ENCODE measurements around the gene PSMC6.

Gene PSMC6

GRCh38 chr14:52700701-52701172 is 6.3 kb upstream of the PSMC6 start:
- ATAC-seq: no peak

GRCh38 chr14:52701223-52701622 is 5.8 kb upstream of the PSMC6 start:
- TF ChIP-seq, protein P1, sequence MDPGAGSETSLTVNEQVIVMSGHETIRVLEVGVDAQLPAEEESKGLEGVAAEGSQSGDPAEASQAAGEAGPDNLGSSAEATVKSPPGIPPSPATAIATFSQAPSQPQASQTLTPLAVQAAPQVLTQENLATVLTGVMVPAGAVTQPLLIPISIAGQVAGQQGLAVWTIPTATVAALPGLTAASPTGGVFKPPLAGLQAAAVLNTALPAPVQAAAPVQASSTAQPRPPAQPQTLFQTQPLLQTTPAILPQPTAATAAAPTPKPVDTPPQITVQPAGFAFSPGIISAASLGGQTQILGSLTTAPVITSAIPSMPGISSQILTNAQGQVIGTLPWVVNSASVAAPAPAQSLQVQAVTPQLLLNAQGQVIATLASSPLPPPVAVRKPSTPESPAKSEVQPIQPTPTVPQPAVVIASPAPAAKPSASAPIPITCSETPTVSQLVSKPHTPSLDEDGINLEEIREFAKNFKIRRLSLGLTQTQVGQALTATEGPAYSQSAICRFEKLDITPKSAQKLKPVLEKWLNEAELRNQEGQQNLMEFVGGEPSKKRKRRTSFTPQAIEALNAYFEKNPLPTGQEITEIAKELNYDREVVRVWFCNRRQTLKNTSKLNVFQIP (CRISPR knock-in tag; IDR thresholded peaks at IDR 0.05; ENCODE audit: borderline replicate concordance, low read depth): no peak
- ATAC-seq: no peak

More at GRCh38 chr14:52700701-52701172, 6.3 kb upstream of the PSMC6 start:
- TF ChIP-seq CSRNP3 (CRISPR knock-in tag; IDR thresholded peaks at IDR 0.05) (no peak), ZNF8 (CRISPR knock-in tag; IDR thresholded peaks at IDR 0.05) (no peak), PATZ1 (CRISPR knock-in tag; IDR thresholded peaks at IDR 0.05; ENCODE audit: borderline replicate concordance) (no peak), PPARA (CRISPR knock-in tag; IDR thresholded peaks at IDR 0.05; ENCODE audit: borderline replicate concordance) (no peak)
- TF ChIP-seq, protein P1 (CRISPR knock-in tag; IDR thresholded peaks at IDR 0.05; ENCODE audit: borderline replicate concordance, low read depth): no peak

DNA sequence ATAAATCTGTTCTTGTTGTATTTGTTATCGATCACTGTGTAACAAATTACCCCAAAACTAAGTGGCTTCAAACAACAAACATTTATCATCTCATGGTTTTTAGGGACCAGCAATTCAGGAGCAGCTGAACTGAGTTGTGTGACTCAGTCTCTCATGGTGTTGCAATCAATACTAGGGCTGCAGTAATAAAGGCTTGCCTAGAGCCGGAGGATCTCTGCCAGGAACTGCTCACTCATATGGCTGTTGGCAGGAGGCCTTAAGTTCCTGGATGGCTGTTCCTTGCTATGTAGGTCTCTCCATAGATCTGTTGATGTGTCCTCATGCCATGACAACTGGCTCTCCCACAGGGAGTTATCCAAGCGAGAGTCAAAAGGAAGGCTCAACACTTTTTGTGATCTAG is 3.8 kb upstream of the PSMC6 start:
- TF ChIP-seq CSRNP3 (CRISPR knock-in tag; IDR thresholded peaks at IDR 0.05) (no peak), ZNF8 (CRISPR knock-in tag; IDR thresholded peaks at IDR 0.05) (no peak), ZFP3 (CRISPR knock-in tag; IDR thresholded peaks at IDR 0.05) (no peak), CSDC2 (CRISPR knock-in tag; IDR thresholded peaks at IDR 0.05) (no peak), BACH2 (CRISPR knock-in tag; IDR thresholded peaks at IDR 0.05; ENCODE audit: borderline replicate concordance) (no peak), ZFP30 (CRISPR knock-in tag; IDR thresholded peaks at IDR 0.05) (no peak), ZC3H10 (CRISPR knock-in tag; IDR thresholded peaks at IDR 0.05) (no peak), TCF4 (CRISPR knock-in tag; IDR thresholded peaks at IDR 0.05; ENCODE audit: borderline replicate concordance) (no peak), ZNF565 (CRISPR knock-in tag; conservative IDR thresholded peaks at IDR 0.05; ENCODE audit: low read depth) (no peak)
- TF ChIP-seq, protein P2, sequence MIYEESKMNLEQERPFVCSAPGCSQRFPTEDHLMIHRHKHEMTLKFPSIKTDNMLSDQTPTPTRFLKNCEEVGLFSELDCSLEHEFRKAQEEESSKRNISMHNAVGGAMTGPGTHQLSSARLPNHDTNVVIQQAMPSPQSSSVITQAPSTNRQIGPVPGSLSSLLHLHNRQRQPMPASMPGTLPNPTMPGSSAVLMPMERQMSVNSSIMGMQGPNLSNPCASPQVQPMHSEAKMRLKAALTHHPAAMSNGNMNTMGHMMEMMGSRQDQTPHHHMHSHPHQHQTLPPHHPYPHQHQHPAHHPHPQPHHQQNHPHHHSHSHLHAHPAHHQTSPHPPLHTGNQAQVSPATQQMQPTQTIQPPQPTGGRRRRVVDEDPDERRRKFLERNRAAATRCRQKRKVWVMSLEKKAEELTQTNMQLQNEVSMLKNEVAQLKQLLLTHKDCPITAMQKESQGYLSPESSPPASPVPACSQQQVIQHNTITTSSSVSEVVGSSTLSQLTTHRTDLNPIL (CRISPR knock-in tag; IDR thresholded peaks at IDR 0.05; ENCODE audit: low read depth): no peak
- TF ChIP-seq, protein P1 (CRISPR knock-in tag; IDR thresholded peaks at IDR 0.05; ENCODE audit: borderline replicate concordance, low read depth): no peak
- no peak for ATAC-seq

DNA sequence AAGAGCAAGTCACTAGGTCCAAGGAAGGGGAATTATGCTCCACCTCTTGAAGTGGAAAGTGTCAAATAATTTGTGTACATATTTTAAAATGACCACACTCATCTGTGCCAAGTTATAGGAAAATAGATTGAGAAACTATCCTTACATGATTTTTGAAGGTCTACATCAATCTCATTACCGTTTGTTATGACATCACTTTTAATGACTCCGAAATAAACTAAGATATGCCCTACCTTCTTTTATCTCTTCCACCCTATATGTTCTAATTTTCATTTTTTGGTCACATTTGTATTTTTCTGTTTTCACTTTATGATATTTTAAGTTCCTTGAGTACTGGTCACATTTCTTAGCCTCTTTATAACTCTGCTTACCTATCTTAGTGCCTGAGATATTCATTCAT is 3.3 kb upstream of the PSMC6 start:
- ATAC-seq: no peak
- TF ChIP-seq ISL1 (CRISPR knock-in tag; IDR thresholded peaks at IDR 0.05) (no peak), BACH2 (CRISPR knock-in tag; IDR thresholded peaks at IDR 0.05; ENCODE audit: borderline replicate concordance) (no peak), ZC3H10 (CRISPR knock-in tag; IDR thresholded peaks at IDR 0.05) (no peak), ZFP3 (CRISPR knock-in tag; IDR thresholded peaks at IDR 0.05) (no peak), ESRRG (CRISPR knock-in tag; IDR thresholded peaks at IDR 0.05) (no peak), PATZ1 (CRISPR knock-in tag; IDR thresholded peaks at IDR 0.05; ENCODE audit: borderline replicate concordance) (no peak), TSHZ2 (CRISPR knock-in tag; IDR thresholded peaks at IDR 0.05) (no peak), ZNF8 (CRISPR knock-in tag; IDR thresholded peaks at IDR 0.05) (no peak), TOX (CRISPR knock-in tag; IDR thresholded peaks at IDR 0.05; ENCODE audit: borderline replicate concordance) (no peak), PPARA (CRISPR knock-in tag; IDR thresholded peaks at IDR 0.05; ENCODE audit: borderline replicate concordance) (no peak)
